HFF-Myc (cell line): ENCODE measurements around the gene P3H2.
A peak's percentile ranks its signal among the peaks of the same experiment; 100 is the strongest.

Experiments
- DNase-seq: peaks from one replicate; pipeline ENCODE4 v3.0.0-alpha.2; 2011; ENCODE audit warnings: low read depth; ENCODE audit errors: extremely low read depth
- H3K4me3 ChIP-seq: replicated peaks from 2 replicates; pipeline ENCODE4 v1.5.1; 2011; ENCODE audit warnings: low read depth, mild to moderate bottlenecking, control low read depth, low read length
- TF ChIP-seq, protein P1 (sequence below): IDR thresholded peaks from 2 replicates; pipeline ENCODE4 v1.5.1; 2012; ENCODE audit warnings: mild to moderate bottlenecking, low read depth, low read length, control low read depth; ENCODE audit errors: missing control alignments

P3H2 gene

DNA sequence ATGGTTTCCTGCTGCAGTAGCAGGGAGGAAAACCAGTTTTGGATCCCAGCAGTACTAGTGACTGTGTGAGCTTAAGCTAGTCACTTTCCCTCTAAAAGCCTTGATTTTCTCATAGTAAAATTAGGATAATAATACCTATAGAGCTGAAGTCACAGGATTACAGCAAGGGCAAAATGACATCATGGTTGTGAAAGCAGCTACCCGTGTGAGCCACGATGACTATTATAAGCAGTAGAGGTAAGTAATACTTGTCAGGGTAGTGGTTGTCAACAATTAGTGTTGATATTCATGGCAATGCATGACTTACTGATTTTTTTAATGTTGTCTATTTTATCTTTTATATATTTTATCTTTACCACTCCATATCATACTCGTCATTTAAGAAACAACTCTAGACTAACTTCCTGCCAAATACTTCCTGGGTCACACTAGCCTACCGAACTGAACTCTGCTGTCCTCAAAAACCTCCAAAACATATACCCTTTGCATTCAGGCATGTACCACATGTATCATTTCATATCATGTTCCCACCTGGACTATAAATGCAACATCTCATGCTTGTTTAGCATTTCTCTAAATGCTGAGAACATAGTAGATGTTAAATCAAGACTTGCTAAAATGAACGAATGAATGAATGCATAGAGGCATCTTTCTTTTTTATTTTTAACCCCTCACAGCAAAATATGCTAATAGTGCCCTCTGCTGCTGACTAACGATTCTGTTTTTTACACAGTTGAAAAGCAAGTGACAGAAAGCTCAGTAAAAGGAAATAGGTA lies 172.6 kb downstream of the P3H2 start:
- H3K4me3 ChIP-seq = no peak overlapping the region
- no peak for DNase-seq
- TF ChIP-seq, protein P1, sequence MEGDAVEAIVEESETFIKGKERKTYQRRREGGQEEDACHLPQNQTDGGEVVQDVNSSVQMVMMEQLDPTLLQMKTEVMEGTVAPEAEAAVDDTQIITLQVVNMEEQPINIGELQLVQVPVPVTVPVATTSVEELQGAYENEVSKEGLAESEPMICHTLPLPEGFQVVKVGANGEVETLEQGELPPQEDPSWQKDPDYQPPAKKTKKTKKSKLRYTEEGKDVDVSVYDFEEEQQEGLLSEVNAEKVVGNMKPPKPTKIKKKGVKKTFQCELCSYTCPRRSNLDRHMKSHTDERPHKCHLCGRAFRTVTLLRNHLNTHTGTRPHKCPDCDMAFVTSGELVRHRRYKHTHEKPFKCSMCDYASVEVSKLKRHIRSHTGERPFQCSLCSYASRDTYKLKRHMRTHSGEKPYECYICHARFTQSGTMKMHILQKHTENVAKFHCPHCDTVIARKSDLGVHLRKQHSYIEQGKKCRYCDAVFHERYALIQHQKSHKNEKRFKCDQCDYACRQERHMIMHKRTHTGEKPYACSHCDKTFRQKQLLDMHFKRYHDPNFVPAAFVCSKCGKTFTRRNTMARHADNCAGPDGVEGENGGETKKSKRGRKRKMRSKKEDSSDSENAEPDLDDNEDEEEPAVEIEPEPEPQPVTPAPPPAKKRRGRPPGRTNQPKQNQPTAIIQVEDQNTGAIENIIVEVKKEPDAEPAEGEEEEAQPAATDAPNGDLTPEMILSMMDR = peak; percentile 40

DNA sequence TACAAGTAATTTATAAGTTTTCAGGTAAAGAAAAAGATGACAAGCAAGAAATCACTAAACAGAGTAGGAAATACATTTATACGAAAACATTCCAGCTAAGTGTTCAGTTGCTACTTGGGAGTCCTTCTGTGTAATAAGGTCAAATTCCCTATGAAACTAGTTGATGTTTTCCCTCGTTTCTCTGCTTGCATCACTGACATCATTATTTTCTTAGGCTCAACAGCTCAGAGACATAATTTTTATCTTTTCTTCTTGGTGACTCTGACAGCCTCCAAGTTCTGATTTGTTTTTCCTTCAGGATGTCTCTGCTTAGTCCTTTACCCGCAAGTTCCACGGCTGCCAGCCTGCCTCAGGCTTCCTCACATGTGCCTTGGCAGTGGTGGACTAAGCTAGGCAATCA lies 173.6 kb downstream of the P3H2 start:
- TF ChIP-seq, protein P1 = no peak
- DNase-seq = no peak
- no peak overlapping the region for H3K4me3 ChIP-seq

DNA sequence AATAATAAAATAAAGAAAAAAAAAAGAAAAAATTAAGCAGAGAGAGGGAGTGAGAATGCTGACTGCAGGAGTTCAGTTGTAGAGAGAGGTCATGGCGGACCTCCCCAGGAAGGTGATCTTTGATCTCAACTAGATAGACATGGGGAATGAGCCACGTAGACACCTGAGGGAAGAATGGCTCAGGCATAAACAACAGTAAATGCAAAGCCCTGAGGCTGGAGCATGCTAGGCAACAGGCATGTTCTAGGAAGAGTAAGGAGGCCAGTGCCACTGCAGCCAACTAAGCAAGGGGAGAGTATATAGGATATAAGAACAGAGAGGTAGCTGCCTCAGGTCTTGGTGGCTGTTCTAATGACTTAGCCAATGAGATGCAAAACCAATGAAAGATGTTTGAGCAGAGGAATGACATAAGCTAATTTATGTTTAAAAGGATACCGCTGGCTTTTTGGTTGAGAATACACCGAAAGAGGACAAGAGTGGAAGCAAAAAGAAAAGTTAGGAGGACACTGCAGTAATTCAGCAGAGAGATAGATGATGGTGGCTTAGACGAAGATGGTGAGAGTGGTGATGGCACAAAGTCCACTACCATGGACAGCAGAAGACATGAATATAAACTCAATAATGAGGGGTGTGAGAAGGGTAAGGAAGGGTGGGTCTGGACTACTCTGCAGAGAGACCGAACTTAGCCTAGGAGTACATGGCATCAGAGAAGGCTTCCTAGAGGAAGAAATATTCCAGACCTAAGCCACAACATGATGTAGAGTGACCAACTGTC lies 174.6 kb downstream of the P3H2 start:
- DNase-seq = no peak
- H3K4me3 ChIP-seq = no peak overlapping the region
- TF ChIP-seq, protein P1 = no peak

DNA sequence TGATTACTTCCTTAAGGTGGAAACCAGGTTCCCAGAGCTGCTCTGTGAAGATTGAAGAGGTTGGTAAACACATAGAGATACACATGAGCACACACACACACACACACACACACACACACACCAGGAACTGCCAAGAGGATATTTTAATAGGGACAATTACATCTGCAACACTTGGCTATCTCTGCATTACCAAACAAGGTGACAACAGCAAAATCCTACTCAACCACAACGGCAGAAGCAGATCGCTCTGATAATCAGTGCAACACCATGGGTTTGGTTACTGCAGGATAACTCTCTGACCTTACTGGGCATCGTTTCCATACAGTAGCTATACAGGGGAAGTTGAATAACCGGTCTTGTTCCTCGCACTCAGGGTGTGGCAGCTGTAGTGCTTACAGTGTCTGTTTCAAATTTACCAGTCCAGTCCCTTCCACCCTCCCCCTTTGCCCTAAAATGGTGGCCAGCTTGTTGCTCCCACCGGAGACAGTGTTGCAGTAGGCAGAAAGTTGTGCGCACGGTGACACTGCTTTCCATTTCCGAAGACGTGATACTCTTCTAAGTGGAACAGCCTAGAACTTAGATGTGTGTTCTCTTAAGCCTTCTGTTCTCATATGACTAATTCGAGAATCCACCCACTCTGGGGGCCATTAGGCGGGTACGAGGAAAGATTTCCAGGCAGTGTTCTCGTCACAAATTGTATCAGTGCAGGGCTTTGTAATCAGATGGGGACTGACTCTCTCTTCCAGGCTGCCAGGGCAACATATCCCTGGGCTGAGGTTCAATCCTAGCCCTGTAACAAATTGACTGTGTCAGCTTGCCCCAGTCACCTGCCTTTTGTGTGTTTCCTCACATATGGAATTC lies 176.2 kb downstream of the P3H2 start:
- TF ChIP-seq, protein P1 = no peak
- H3K4me3 ChIP-seq = no peak overlapping the region
- no peak for DNase-seq

DNA sequence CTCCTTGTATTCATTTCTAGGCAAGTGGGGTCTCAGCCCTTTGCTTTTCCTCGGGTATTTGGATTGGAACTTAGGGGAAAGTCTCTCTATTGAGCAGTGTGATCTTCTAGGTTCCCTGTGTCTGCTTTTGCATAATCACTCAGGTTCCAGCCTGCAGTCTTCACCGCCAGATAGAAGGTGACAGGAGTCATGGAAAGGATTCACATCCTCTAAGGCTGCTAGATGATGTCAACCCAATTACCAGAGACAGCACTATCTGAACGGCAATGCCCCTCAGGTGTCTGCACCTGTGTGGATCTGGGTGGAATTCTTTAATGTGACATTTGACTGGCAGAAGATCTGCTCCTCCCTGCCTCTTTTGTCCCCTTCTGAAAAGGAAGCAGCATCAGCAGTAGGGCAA lies 177.7 kb downstream of the P3H2 start:
- TF ChIP-seq, protein P1 = no peak
- no peak overlapping the region for H3K4me3 ChIP-seq
- no peak for DNase-seq

DNA sequence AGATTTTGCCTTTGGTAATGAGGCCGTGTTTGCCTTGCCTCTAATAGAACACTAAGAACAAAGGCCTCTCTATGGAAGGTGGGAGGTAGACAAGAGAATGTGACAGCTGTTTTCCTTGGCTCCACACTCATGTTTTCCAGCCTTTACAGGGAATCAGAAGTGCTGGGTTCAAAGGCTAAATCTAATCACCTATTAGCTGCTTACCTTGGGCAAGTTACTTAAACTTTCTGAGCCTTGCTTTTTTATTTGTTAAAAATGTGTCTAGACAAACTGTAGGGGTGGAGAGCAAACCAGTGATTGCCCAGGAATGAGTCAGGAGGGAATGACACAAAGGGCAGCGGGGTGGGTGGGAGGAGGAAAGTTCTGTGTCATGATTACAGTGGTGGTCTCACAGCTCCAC lies 179.0 kb downstream of the P3H2 start:
- DNase-seq = no peak
- TF ChIP-seq, protein P1 = no peak
- no peak overlapping the region for H3K4me3 ChIP-seq
